ENCODE data around the gene RBM20. TPM values are rescaled to one million over a fixed set of nuclear protein-coding genes. Genes with fewer than 3 reads are reported as not detected.

The RBM20 gene
- total and polyA plus RNA-seq, 5 experiments from 2014 or later: 0.20 to 0.93 (median 0.49) TPM

DNA sequence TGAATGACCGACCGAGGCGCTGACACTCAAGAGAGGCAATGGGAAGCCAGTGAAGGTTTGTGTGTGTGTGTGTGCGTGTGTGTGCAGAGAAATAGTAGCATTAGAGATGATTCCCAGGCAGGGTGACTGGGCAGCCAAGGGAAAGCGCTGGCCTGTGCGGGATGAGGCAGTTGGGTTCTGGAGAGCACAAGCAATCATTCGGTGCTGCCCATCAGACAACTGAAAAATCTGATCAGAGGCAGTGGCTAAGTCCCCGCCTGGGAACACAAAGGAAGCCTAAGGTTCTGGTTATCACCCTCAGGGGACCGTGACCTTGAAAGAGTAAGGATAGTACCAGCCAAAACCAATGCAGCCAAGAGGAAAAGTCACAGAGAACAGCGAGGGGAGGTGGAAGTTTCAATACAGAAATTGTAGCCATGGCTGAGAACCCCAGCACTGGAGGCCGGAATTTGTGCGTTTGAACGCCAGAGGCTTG lies 226.7 kb downstream of the RBM20 start:
- Mint-ChIP-seq H3K27me3 (no peaks in the 10 kb centered on the region), H3K4me3 (peak overlapping the region; percentile 79 to 99 (median 96)), H3K27ac (peak overlapping the region; percentile 97 to 100 (median 99)), H3K36me3 (peaks cover 0 to 10% (median 3%) of the 10 kb centered on the region in 3 donors), H3K9me3 (peaks cover 0 to 2% (median 0%) of the 10 kb centered on the region in 9 donors), H3K4me1 (peaks cover 39 to 82% (median 68%) of the 10 kb centered on the region in 4 donors)
- ATAC-seq: no peak
- POLR2A ChIA-PET: interaction anchor here (0.8 to 3.1 kb wide), 17 partner anchors 10 to 125 kb away, joined by 3 to 87 read pairs (median 6); partner anchors contain the start of genes BBIP1 and SHOC2
- DNase-seq: no peak

DNA sequence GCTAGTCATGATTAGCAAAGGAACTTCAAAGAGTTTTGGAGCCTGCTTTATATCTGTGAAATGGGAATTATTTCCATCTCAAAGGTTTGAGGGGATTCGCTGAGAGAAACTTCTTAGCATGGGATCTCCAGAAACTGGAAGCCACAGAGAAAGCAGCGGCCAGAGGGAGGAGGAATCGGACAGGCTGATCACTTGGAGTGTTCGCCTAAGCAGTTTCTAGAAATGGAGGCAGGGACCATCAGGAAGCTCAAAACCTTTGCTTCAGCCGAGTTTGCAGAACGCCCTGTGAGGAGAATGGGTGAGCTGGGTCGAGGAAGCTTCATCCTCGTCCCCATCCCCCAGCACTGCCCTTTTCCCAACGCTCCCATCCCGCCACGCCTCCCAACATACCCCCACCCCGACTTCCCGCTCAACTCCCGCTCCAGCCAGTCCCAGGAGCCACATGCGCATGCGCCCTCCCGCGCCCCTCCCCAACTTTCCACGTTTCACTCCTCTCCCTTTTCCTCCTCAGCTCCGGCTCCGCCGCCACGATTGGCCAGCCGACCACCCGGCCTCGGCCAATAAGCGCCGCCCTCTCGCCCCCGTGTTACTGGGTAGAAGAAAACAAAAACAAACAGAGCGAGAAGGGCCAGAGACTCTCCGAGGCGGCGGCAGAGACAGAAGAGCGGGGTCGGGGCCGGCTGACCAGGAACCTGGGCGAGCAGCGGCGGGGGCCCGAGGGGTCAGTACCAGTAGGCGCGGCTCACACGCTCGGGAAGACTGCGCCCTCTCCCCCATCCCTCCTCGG lies 227.4 kb downstream of the RBM20 start, which contains the start of gene PDCD4:
PDCD4 (plus strand) TSS at position 631 of the 787 bp plus-strand sequence. CDS start 4,100 bp downstream, outside the sequence.
- POLR2A ChIA-PET: interaction anchor here (0.5 to 3.1 kb wide), 20 partner anchors 10 to 661 kb away, joined by 3 to 87 read pairs (median 4); partner anchors contain the start of genes BBIP1 and SHOC2
- peak within 1 kb of the TSS; percentile 97 to 100 (median 99) for H3K27ac Mint-ChIP-seq
- ATAC-seq (peak; percentile 60 to 67), DNase-seq (peak; percentile 90 to 95 (median 92))
- H3K4me3 Mint-ChIP-seq: peak within 1 kb of the TSS; percentile 79 to 99 (median 96)
- H3K36me3 Mint-ChIP-seq: peaks cover 0 to 16% (median 3%) of the 10 kb centered on the region in 3 donors
- peaks cover 0 to 2% (median 0%) of the 10 kb centered on the region in 9 donors for H3K9me3 Mint-ChIP-seq
- H3K4me1 Mint-ChIP-seq: peaks cover 34 to 81% (median 65%) of the 10 kb centered on the region in 4 donors
- H3K27me3 Mint-ChIP-seq: no peaks in the 10 kb centered on the region

- Mint-ChIP-seq H3K4me1 (peaks cover 31 to 77% (median 60%) of the 10 kb centered on the region in 4 donors), H3K36me3 (peaks cover 0 to 20% (median 3%) of the 10 kb centered on the region in 3 donors), H3K27ac (peak overlapping the region; percentile 96 to 99 (median 98)), H3K4me3 (peak overlapping the region; percentile 79 to 99 (median 95)), H3K9me3 (peaks cover 0 to 2% (median 0%) of the 10 kb centered on the region in 9 donors), H3K27me3 (no peaks in the 10 kb centered on the region)
- DNase-seq (peak; percentile 67 to 96 (median 93)), ATAC-seq (peak; percentile 67 to 78)
- POLR2A ChIA-PET: interaction anchor here (0.6 to 3.1 kb wide), 22 partner anchors 8 to 662 kb away, joined by 3 to 87 read pairs (median 5); partner anchors contain the start of genes BBIP1 and SHOC2
Observed at GRCh38 chr10:110872145-110872983, 228.2 kb downstream of the RBM20 start.

DNA sequence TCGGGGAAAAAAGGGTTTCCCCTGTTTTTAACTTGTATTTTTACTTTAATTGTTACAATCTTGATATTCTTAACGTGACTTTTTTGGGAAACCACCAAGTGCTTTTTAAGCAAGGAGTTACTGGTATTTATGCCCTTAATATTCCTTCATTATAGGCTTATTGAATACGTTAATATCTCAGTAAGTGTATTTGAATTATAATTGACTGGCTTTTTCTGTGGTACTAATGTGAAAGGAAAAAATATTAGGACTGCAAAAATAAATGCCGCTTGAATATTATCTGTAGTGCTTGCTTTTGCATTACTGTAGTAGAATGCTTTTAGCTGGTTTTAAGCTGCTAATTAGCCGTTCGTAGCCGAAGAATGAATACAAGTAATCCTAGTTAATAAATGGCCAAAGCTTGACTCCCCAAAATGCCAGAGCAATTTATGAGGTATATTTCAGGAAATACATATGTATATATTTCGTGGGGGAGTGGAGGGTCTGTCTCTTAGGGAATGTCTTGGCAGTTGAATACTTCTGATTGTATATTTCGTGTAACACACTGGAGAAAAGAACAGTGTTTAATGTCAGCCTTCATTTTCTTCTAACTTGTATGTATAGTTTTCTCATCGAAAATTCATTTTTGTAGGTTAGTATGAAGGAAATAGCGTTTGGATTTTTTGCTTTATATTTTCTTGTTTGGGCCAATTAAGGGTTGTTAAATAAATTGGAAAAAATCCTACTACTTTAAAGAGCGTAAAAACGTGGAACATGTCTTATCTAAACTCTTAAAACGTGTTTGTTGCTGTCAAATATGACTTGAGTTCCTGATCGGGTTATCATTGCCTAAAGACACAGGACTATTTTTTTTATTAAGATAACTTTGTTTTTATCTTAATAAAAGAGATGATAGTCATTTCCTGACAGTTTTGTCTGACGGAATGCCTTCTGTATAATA lies 229.1 kb downstream of the RBM20 start:
- H3K27ac Mint-ChIP-seq: peak overlapping the region; percentile 96 to 99 (median 98)
- H3K4me3 Mint-ChIP-seq: peak overlapping the region; percentile 79 to 99 (median 95)
- peaks cover 0 to 2% (median 0%) of the 10 kb centered on the region in 9 donors for H3K9me3 Mint-ChIP-seq
- DNase-seq (no peak), ATAC-seq (no peak)
- POLR2A ChIA-PET: interaction anchor here (0.6 to 3.1 kb wide), 17 partner anchors 9 to 663 kb away, joined by 3 to 87 read pairs (median 5); partner anchors contain the start of genes BBIP1 and SHOC2
- peaks cover 3 to 29% (median 3%) of the 10 kb centered on the region in 3 donors for H3K36me3 Mint-ChIP-seq
- peaks cover 25 to 77% (median 60%) of the 10 kb centered on the region in 4 donors for H3K4me1 Mint-ChIP-seq
- no peaks in the 10 kb centered on the region for H3K27me3 Mint-ChIP-seq

DNA sequence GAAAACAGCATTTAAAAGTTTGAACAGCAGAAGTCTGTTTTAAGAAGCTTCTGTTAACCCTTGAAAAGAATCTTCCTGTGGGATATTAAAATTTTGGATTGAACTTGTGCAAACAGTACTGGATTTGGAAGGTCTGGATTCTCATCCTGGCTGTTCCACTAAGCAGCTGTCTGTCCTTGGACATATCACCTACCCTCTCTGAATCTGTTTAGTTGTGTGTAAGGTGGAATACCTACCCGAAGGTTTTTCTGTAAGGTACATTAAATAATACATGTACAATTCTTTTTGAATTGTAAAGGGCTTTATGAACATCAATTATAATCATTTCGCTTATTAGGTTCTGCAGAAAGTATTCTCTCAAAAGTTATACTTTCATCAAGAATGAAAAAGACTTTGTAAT lies 229.8 kb downstream of the RBM20 start:
- Mint-ChIP-seq H3K27me3 (no peaks in the 10 kb centered on the region), H3K27ac (peak overlapping the region; percentile 90 to 99 (median 95)), H3K4me3 (peak overlapping the region; percentile 75 to 98 (median 92)), H3K9me3 (peaks cover 0 to 2% (median 0%) of the 10 kb centered on the region in 9 donors), H3K4me1 (peaks cover 28 to 77% (median 60%) of the 10 kb centered on the region in 4 donors), H3K36me3 (peaks cover 3 to 36% (median 4%) of the 10 kb centered on the region in 3 donors)
- ATAC-seq (no peak), DNase-seq (no peak)
- POLR2A ChIA-PET: interaction anchor here (1.8 to 3.1 kb wide), 3 partner anchors 9 to 49 kb away, joined by 5 to 87 read pairs (median 20); no protein-coding TSS in a partner anchor

- ATAC-seq (no peak), DNase-seq (no peak)
- POLR2A ChIA-PET: interaction anchor here (0.6 to 1.4 kb wide), 3 partner anchors 9 to 23 kb away, joined by 3 read pairs; no protein-coding TSS in a partner anchor
- Mint-ChIP-seq H3K4me3 (peak overlapping the region in 9 of 10 donors; percentile 29 to 79 (median 57)), H3K36me3 (peaks cover 0 to 49% (median 7%) of the 10 kb centered on the region in 3 donors), H3K27me3 (no peaks in the 10 kb centered on the region), H3K27ac (peak overlapping the region; percentile 36 to 99 (median 74)), H3K9me3 (peaks cover 0 to 2% (median 0%) of the 10 kb centered on the region in 9 donors), H3K4me1 (peaks cover 18 to 76% (median 59%) of the 10 kb centered on the region in 4 donors)
Observed at GRCh38 chr10:110876000-110876399, 231.9 kb downstream of the RBM20 start.

DNA sequence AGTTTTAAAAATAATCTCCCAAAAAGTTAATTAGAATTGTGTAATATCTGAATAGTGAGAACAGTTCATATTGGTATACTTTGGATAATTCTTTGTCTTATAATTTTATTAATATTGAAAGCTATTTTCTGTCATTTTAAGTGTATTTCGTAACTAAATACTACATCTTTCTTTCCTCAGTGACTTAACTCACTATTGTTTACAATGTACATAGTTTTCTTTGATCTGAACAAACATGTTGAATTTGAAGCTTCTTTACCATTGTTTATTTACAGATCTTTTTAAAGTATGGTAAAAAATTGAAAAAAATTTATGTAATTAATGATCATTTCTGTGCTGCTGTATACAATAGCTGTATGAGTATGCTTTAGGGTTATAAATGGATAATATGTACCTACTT lies 232.7 kb downstream of the RBM20 start:
- POLR2A ChIA-PET: interaction anchor here (1.2 to 1.4 kb wide), 2 partner anchors 8 to 11 kb away, joined by 3 read pairs; no protein-coding TSS in a partner anchor
- Mint-ChIP-seq H3K36me3 (peaks cover 4 to 57% (median 11%) of the 10 kb centered on the region in 3 donors), H3K9me3 (peaks cover 0 to under 1% (median 0%) of the 10 kb centered on the region in 9 donors), H3K4me3 (peak overlapping the region in 3 of 10 donors; percentile 16 to 66 (median 33)), H3K27ac (peak overlapping the region in 7 of 10 donors; percentile 35 to 79 (median 66)), H3K4me1 (peaks cover 17 to 77% (median 58%) of the 10 kb centered on the region in 4 donors), H3K27me3 (no peaks in the 10 kb centered on the region)
- no peak for ATAC-seq
- no peak for DNase-seq

DNA sequence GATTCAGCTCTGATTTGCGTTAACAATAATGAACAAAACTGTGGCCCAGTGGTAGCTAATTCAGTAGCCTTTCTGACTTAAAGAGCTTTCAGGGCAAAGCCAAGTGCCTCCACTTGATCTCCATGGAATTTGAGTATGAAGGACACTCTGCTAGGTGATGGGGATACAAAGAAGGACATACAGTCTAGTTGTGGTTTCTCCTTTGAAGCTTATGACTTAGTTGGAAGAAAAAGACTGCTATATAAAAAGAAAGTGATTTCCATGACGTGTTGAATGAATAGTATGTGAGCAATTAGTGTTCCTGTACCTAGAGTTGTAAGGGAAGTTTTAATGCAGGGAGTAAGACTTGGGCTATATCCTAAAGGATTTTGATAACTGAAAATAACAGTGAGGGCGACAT lies 235.9 kb downstream of the RBM20 start:
- Mint-ChIP-seq H3K27me3 (no peaks in the 10 kb centered on the region), H3K4me3 (peak overlapping the region in 8 of 10 donors; percentile 1 to 50 (median 24)), H3K36me3 (peaks cover 13 to 83% (median 26%) of the 10 kb centered on the region in 3 donors), H3K4me1 (peaks cover 25 to 87% (median 75%) of the 10 kb centered on the region in 4 donors), H3K27ac (peak overlapping the region; percentile 17 to 83 (median 60)), H3K9me3 (no peaks in the 10 kb centered on the region)
- POLR2A ChIA-PET: interaction anchor here (0.8 to 1.2 kb wide), 3 partner anchors 18 to 375 kb away, joined by 3 to 5 read pairs (median 3); no protein-coding TSS in a partner anchor
- ATAC-seq (peak in 1 of 2 donors; percentile 26), DNase-seq (no peak)

- Mint-ChIP-seq H3K27me3 (no peaks in the 10 kb centered on the region), H3K4me3 (peak overlapping the region in 9 of 10 donors; percentile 8 to 71 (median 33)), H3K36me3 (peaks cover 16 to 83% (median 28%) of the 10 kb centered on the region in 3 donors), H3K9me3 (no peaks in the 10 kb centered on the region), H3K4me1 (peaks cover 28 to 83% (median 72%) of the 10 kb centered on the region in 4 donors), H3K27ac (peak overlapping the region in 9 of 10 donors; percentile 15 to 82 (median 66))
- ATAC-seq (no peak), DNase-seq (no peak)
- POLR2A ChIA-PET: interaction anchor here (1.0 kb wide), 1 partner anchor 10 kb away, joined by 3 read pairs; the partner anchor contains the start of gene PDCD4
Observed at GRCh38 chr10:110881247-110881646, 237.1 kb downstream of the RBM20 start.

DNA sequence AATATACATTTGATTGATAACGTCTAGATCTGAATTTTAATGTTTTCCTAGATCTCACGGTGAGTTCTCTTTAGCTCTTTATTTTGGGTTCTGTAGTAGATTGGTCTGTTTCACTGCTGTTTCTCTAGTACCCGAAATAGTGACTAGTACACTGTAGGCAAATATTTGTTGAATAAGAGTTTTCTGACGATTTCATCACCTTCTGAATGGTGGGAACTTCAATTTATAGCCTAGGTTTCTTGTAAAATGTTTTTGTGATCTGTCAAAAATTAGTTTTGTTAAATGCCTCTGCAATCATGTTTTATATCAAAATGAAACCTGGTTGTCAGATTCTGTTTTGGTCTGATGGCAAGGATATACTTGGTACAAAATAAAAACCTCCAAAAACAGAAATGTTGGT lies 237.8 kb downstream of the RBM20 start:
- Mint-ChIP-seq H3K27ac (peak overlapping the region in 9 of 10 donors; percentile 55 to 84 (median 77)), H3K9me3 (no peaks in the 10 kb centered on the region), H3K4me3 (peak overlapping the region in 8 of 10 donors; percentile 30 to 71 (median 44)), H3K36me3 (peaks cover 16 to 83% (median 28%) of the 10 kb centered on the region in 3 donors), H3K27me3 (no peaks in the 10 kb centered on the region), H3K4me1 (peaks cover 29 to 84% (median 73%) of the 10 kb centered on the region in 4 donors)
- no peak for DNase-seq
- ATAC-seq: no peak
- POLR2A ChIA-PET: interaction anchor here (0.6 to 1.7 kb wide), 2 partner anchors 17 to 24 kb away, joined by 3 to 5 read pairs; no protein-coding TSS in a partner anchor

Data from naive thymus-derived CD8-positive, alpha-beta T cell (primary cell).